ENCODE measurements around the gene ZNF512B.

Gene ZNF512B

DNA sequence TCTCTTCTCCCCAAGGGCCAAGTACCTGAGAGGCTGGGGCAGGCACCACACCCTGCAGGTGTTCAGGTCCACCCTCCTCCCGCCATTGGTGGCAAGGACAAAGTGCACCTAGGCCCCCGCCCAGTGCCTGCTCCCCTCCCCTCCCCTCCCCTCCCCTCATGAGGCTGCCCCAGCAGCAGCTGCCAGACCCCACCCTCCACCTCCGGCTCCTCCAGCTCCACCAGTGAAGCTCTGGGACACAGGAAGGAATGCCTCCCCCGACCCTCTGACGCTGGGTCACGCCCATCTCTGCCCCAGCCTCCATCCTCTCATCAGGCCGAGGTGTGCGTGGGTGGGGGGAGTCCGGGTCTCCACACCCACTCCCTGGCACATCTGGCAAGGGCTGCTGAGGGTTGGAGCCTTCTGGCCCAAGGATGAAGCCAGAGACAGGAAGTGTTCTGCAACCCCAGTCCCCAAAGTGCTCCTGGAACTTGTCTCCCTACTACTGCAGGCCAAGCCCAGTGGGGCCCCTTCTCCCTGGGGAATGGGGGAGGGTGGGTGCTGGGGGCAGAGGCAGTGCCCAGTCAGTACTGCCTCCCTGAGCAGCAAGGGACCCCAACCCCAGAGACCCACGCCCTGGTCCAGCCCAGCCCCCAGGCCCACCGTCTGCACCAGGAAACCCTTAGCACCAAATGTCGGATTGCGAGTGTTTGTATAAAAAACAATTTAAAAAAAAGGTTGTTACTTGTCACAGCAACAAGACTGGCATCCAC lies 11.9 kb downstream of the ZNF512B start:
- TF ChIP-seq, protein P1, sequence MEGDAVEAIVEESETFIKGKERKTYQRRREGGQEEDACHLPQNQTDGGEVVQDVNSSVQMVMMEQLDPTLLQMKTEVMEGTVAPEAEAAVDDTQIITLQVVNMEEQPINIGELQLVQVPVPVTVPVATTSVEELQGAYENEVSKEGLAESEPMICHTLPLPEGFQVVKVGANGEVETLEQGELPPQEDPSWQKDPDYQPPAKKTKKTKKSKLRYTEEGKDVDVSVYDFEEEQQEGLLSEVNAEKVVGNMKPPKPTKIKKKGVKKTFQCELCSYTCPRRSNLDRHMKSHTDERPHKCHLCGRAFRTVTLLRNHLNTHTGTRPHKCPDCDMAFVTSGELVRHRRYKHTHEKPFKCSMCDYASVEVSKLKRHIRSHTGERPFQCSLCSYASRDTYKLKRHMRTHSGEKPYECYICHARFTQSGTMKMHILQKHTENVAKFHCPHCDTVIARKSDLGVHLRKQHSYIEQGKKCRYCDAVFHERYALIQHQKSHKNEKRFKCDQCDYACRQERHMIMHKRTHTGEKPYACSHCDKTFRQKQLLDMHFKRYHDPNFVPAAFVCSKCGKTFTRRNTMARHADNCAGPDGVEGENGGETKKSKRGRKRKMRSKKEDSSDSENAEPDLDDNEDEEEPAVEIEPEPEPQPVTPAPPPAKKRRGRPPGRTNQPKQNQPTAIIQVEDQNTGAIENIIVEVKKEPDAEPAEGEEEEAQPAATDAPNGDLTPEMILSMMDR (IDR thresholded peaks at IDR 0.05; ENCODE audit: low read depth, low read length): no peak
- H3K4me3 ChIP-seq (ENCODE audit: low read depth, low read length): no peak overlapping the region
- no peak for DNase-seq (ENCODE audit: low read depth, low spot score)
- in situ Hi-C loops (cut with HindIII; ENCODE audit: low sequenced_read_pairs): no loop called here

GRCh38 chr20:63957004-63957689 lies 12.6 kb downstream of the ZNF512B start:
- peak overlapping the region; percentile 45 for H3K4me3 ChIP-seq (ENCODE audit: low read depth, low read length)
- peak; percentile 66 for DNase-seq (ENCODE audit: low read depth, low spot score)
- TF ChIP-seq, protein P1 (IDR thresholded peaks at IDR 0.05; ENCODE audit: low read depth, low read length): peak; percentile 13
- in situ Hi-C loops (cut with HindIII; ENCODE audit: low sequenced_read_pairs): no loop called here

GRCh38 chr20:63956664-63957003 lies 13.1 kb downstream of the ZNF512B start:
- TF ChIP-seq, protein P1 (IDR thresholded peaks at IDR 0.05; ENCODE audit: low read depth, low read length): no peak
- no peak for DNase-seq (ENCODE audit: low read depth, low spot score)
- in situ Hi-C loops (cut with HindIII; ENCODE audit: low sequenced_read_pairs): no loop called here
- peak overlapping the region; percentile 45 for H3K4me3 ChIP-seq (ENCODE audit: low read depth, low read length)

DNA sequence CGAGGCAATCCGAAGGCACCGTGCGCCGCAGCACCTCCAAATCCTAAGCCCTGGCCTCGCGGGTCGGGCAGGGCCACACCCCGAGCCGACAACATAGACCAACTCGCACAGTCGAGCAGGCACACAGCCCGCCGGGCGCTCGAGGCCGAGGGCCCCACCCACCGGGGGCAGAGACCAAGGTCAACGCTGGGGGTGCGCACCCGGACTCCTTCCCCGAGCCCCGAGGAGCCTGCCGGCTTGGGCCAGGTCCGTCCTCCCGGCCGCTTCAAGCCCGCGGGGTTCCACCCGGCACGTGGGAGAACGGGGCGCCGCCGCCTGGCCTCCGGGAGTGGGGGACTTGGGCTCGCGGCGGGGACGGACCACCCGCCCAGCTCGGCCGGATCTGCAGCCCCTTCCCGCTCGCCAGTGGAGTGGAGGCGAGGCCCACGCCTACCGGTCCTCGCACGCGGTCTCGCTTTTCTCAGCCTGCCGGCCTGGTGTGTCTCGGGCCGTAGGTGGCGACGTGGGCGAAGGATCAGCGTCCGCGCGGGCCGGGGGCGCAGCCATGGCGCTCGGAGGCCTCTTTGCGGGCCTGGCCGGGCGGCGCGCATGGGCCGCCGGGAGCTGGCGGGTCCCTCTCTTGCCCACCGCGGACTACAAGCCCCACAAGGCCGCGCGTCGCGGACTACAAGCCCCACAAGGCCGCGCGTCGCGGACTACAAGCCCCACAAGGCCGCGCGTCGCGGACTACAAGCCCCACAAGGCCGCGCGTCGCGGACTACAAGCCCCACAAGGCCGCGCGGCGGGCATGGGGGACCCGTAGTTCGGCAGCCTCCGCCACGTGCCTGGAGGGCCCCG lies 13.7 kb downstream of the ZNF512B start, which contains the start of gene UCKL1:
Gene UCKL1 (minus strand): TSS at position 590 of the 837 bp plus-strand sequence. CDS start 44 bp downstream, at position 546.
- peak within 1 kb of the TSS; percentile 80 for H3K4me3 ChIP-seq (ENCODE audit: low read depth, low read length)
- TF ChIP-seq, protein P1 (IDR thresholded peaks at IDR 0.05; ENCODE audit: low read depth, low read length): no peak
- in situ Hi-C loops (cut with HindIII; ENCODE audit: low sequenced_read_pairs): no loop called here
- peak; percentile 94 for DNase-seq (ENCODE audit: low read depth, low spot score)

- TF ChIP-seq, protein P1 (IDR thresholded peaks at IDR 0.05; ENCODE audit: low read depth, low read length): peak; percentile 46
- peak overlapping the region; percentile 80 for H3K4me3 ChIP-seq (ENCODE audit: low read depth, low read length)
- DNase-seq (ENCODE audit: low read depth, low spot score): peak; percentile 15
- in situ Hi-C loops (cut with HindIII; ENCODE audit: low sequenced_read_pairs): no loop called here
These were observed 14.4 kb downstream of the ZNF512B start for GRCh38 chr20:63955281-63955826.
